GM19468 (cell line): ENCODE data around the gene PSG5.
"Not testable (repeated sequence)": the region's sequence is repeated elsewhere in the genome, so short reads cannot be mapped to it uniquely, and the experiment has no call there.

Source experiments
- ATAC-seq: cut with Tn5 transposase; IDR thresholded peaks from one replicate; pipeline ENCODE4 v1.9.1; 2021; ENCODE audit warnings: mild to moderate bottlenecking, moderate library complexity, moderate number of reproducible peaks; ENCODE audit not compliant: unreplicated experiment; ENCODE audit errors: extremely low read depth

The PSG5 gene

DNA sequence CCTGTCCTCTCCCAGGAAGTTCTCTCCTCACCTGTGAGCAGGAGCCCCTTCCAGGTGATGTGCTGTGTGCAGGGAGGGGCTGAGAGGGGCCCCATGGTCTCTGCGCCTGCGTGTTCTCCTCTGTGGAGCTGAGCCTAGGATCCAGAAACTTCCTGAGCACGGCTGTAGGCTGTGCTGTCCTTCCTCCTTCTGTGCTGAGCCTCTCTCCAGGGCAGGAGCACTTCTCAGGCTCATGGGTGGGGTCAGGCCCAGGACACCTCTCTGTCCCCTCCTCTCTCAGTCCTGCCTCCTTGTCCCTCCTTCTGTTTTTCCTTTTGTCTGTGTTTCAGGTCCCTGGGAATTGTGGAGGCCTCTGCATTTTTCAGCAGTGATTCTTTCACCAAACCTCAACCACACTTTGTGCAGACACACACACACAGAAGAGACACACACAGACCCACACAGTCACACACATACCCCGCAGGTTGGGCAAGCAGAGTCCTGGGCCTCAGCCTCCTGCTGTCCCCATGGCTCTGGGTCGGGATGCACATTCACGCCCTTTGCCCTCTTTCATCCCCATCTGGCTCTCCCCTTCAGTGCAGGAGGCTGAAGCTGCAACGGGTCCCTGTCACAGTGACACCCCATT, at the start of gene PSG5:
Gene PSG5 (minus strand): TSS at position 226 of the 625 bp plus-strand sequence. CDS start 131 bp downstream, at position 95.
- not testable (repeated sequence) for ATAC-seq

DNA sequence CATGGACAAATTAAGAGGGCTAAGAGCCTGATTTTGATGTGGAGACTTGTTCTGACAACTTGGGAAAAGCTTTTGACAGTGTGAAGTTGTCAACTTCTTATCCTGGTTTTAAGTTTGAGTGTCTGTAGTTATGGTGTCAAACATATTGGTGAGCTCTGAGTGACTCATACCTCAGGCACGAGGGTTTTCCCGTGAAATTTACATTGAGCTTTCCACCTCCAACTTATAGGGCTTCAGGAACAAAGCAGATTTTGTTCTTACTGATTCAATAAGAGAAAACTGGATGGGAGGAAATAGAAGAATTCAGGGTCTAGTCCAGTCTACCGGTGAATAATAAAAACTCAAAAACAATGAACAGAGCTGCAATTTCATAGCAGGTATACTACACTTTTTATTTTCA, 49.4 kb upstream of the PSG5 start:
- ATAC-seq: not testable (repeated sequence)

DNA sequence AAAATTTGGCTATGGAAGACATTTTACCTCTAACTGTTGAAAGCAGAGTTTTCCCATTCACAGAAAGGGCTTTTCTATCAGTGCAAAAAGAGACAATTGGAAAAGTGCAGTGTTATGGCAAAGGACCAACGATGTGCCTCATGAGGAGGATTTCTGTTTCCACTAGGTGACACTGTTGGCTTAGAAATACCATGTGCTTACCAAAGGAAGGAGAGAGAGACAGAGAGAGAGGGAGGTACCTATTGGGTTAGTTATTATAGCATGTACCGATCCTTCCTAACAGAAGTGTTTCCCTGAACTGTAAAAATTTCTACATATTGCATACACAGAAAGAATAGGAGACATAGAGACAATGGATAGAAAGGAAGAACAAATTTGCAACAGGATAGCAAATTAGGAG, 43.0 kb upstream of the PSG5 start:
- ATAC-seq: no peak

DNA sequence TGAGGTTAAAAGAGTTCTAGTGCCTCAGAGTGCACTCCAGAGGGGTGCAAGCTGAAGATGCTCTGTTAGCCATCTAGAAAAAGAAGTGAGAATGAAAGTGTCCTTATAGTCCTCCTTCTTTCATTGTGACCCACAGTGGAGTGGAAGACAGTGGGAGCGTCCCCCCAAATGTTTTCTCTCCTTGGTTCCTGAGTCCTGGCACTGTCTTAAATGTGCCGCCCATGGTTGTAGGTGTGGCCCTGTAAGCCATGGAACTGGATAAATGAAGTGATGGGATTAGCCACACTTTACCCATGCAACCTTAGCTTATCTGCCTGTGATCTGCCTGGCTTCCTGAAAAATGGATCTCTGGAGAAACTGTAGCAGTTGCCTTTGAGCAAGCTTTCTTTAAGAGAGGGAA, 42.4 kb upstream of the PSG5 start:
- not testable (repeated sequence) for ATAC-seq

DNA sequence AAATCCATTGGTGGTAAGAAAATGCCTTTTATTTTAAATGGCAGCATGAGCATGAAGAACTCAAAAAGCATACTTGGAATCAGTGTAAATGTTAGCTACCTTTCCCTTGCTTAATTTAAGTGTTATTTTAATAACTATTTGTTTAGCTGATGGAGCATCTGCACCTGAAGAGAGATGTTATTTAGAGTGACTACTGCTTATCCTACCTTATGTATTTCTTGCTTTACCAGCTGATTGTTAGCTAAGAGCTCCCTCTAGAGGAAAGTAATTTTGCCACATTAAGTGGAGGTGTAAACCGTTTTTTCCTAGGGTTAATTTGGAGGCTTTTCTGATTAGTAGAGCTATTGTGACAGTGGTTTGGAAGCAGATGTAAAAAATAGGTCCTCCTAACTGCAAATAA, 40.6 kb upstream of the PSG5 start:
- ATAC-seq: not testable (repeated sequence)

DNA sequence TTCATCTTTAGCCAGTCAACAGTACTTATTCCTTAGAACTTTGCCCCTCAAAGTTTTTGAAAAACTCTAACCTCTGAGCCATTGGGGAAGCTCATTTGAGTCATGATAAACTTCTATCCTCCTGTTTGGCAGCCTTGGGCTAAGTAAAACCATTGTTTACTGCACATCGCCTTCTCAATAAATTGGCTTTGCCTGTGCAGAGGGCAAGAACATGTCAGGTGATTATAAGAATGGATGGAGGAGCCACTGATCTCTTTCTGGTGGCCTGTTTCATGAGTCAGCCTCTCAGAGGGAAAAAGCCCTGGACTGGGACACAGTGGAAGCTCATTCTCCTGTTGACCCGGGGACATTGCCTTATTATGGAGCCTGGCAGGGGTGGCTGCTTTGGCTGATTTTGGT, 38.5 kb upstream of the PSG5 start:
- no peak for ATAC-seq

DNA sequence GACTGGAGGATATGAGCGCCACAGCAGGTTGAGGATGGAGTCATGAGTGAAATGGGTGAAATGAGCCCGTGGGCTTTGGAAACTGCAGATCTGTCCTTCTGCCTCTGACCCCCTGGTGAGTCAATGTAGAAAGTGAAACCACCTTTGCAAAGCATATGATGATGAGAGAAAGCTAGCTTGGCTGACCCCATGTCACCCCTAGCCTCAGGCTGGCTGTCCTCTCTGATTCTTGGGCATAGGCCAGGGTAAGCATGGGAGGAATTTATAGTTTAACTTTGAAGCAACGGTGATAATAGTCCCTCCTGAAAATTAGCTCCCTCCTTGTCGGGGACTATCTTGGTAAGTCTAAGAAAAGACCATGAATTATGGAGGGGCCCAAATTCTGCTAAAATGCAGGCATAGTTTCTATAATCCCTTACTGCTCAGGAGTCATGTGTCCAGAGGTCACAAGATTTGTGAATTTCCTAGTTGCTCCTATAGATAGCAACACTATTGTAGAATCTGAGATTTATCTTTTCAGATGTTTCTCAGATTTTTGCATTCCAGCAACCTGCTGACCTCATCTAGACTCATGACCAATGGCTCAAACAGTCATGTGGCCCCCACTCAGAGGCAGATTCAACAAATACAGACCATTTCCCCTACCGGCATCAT, 38.0 kb upstream of the PSG5 start:
- ATAC-seq: not testable (repeated sequence)

DNA sequence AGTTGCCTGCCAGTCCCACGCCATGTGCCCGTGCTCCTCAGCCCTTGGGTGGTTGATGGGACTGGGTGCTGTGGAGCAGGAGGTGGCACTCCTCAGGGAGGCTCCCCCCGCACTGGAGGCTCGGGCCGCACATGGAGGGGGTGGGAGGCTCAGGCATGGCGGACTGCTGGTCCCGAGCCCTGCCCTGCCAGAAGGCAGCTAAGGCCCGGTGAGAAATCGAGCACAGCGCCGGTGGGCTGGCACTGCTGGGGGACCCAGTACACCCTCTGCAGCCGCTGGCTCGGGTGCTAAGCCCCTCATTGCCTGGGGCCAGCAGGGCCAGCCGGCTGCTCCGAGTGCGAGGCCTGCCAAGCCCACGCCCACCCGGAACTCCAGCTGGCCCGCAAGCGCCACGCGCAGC, 35.6 kb upstream of the PSG5 start:
- ATAC-seq: not testable (repeated sequence)

DNA sequence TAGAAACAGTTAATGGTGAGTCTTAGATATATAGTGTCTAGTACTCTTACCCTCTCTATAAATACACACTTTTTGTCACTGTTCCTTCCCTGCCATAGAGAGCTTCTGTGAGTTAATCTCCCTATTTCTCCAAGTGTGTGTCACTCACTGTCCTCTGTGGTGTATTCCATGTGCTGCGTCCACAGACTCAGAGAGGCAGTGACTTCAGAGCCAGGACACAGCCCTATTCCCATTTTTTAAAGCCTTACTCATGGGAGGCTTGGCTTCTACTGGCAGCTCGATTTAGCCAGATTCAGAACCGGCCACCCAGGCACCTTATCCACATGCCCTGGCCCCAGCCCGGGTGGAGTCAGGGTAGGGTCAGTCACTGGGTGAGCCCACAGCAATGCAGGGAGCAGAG, 32.8 kb upstream of the PSG5 start:
- ATAC-seq: not testable (repeated sequence)

DNA sequence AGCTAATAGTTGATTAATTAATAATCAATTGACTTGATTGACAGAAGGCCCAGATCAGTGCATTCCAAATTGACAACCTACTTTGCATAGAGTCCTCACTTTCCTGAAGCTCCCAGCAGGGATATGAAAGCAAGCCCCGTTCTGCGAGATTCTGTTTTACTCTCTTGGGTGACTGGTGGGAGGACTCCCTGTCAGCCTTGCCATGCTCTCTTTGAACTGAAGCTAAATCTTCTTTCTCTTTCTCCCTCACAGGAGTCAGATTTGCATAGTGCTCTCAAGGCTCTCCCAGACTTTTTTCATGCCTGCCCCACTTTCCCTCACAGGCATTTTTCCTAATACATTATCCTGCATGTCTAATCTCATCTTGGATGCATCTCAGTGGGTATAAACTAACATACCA, 29.5 kb upstream of the PSG5 start:
- ATAC-seq: not testable (repeated sequence)

DNA sequence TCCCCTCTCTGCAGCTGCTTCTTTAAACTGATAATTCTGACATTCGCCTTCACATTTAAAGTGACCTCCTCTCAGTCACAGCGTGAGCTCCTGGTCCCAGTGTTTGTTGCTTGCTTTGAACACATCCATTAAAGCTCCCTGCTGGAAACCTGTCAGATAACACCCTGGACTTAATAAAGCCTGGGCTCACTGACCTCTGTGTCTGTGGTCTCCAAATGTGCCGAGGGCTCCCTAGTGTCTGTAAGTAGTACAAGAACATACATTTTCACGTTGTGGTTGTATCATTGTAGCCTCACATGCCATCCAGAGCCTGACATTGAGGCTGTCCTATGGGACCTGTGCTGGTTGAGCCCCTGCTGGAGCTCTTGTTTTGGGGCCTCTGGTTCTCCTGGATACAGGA, 21.7 kb upstream of the PSG5 start:
- ATAC-seq: no peak

DNA sequence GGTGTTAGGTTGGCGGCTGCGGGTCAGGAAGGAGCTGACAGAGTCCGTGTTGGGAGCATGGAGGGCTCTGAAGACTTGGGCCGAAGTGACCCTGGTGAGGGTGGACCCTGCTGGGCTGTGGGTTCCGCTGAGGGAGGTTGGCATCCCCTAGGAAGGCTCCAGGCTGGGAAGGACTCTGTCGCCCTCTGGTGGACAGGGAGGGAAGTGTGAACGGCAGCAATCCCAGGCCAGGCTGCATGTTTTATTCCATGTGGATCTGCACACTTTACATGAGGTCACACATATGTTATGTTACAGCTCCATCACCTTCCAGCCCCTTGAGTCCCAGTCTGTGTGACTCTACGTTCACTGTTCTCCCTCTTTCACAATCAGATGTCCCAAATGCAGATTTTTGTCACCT, 20.8 kb upstream of the PSG5 start:
- not testable (repeated sequence) for ATAC-seq

DNA sequence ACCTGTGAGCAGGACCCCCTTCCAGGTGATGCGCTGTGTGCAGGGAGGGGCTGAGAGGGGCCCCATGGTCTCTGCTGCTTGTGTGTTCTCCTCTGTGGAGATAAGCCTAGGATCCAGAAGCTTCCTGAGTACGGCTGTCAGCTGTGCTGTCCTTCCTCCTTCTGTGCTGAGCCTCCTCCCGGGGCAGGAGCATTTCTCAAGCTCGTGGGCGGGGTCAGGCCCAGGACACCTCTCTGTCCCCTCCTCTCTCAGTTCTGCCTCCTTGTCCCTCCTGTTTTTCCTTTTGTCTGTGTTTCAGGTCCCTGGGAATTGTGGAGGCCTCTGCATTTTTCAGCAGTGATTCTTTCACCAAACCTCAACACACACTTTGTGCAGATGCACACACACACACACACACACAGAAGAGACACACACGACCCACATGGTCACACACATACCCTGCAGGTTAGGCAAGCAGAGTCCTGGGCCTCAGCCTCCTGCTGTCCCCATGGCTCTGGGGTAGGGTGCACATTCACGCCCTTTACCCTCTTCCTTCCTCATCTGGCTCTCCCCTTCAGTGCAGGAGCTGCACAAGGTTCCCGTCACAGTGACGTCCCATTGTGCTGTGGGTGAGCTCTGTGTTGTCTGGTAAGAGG, 19.3 kb upstream of the PSG5 start, which contains the start of gene PSG4:
Gene PSG4 (minus strand): TSS at position 168 of the 635 bp plus-strand sequence. CDS start 102 bp downstream, at position 66.
- not testable (repeated sequence) for ATAC-seq

DNA sequence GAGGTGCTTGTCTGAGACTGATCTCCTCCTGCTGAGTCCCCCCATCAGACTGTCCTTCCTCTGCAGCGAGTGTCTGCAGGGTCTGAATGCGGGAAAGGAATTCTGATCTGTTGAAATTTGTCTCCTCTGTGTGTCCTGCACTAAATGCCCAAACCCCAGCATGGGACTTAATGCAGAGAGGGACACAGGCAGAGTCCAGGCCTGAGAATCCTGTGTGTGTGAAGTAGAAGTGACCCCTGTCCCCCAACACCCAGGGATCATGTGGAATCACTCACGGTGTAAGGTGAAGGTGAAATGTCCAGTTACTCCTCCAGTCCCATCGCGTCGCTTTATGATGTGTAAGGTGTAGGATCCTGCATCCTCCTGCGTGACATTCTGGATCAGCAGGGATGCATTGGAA, 17.3 kb upstream of the PSG5 start:
- not testable (repeated sequence) for ATAC-seq

DNA sequence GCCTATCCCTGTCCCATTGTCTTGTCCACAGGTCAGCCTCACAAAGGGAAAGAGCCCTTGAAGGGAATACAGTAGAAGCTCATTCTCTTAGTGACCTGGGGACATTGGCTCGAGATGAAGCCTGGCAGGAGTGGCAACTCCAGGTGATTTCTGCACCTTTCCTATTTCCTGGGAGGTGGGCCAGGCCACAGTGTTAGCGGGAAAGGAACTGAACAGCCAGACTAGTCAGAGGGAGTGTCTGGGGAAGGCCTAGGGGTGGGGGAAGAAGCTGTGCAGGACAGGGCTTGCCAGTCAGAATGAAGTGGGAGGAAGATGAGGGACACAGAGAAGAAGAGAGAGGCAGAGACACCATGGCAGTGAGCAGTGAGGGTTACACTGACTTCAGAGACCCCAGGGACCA, 15.6 kb upstream of the PSG5 start:
- ATAC-seq: not testable (repeated sequence)

DNA sequence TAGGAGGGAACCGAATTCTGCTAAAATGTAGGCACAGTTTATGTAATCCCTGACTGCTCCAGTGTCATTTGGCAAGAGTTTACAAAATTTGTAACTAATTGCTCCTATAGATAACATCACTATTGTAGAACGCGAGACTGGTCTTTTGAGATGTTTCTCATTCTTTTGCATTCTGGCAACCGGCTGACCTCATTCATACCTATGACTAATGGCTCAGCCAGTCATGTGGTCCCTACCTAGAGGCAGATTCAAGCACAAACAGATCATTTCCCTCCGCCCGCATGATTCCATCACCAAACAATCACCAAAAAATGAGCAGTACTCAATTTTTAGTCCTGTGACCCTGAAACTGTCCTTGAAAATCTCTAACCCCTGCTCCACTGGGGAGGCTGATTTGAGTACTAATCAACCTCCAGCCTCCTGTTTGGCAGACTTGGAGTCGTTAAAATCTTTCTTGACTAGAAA, 15.0 kb upstream of the PSG5 start:
- ATAC-seq: not testable (repeated sequence)

DNA sequence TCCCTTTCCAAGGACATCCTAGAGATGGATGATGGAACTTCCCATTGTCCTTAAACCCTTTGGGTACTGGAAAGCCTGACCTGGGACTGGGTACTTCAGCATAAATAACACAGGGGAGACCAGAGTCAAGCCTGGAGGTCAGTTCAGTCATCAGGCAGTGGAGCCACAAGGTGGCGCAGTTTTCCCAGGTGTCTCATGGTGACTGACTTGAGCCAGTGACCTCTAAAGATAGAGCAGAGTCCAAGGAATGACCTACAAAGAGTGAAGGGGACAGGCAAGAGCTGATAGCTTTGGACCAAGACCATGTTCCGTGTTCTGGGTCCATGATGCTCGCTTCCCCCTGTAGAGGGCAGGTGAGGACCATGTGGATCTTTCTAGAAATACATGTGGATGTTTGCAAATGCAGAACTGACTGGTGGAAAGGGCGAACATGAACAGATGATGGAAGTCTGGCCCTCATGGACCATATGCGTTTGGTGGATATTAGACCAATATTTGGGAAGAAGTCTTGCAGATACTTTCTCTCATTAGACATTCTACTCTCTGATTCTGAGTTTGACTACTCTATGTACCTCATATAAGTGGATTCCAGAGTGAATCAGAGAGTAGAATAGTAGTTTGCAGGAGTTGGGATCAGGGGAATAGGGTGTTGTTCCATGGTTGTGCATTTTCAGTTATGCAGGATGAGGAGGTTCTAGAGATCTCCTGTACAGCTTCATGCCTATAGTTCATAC, 12.5 kb upstream of the PSG5 start:
- not testable (repeated sequence) for ATAC-seq

DNA sequence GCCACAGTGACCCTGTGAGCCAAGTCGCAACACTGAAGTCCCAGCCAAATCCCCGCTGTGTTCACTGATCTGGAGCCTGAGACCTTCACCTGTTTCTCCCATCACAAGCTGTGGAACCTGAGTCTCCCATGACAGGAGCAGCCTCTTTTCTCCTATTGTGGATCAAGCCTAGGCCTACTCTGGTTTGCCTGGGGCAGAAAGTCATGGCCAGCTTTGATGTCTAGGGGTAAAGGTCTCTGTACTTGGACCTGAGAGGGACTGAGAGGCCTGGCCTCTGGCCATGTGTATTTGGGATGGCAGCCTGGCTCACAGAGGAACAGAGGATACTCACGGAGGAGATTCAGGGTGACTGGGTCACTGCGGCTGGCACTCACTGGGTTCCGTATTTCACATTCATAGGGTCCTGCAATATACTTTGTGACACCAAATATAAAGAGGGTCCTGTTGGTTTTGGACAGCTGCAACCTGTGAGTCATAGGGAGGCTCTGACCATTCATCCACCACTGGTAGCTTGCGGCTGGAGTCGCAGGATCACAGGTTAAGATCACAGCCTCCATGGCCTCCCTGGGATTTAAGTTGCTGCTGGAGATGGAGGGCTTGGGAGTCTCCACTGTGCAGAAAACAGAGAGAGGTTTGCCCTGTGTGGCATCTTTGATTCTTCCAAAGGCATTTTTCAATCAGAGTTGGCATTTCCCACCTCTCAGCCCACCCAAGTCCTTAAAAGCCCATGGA, 11.5 kb upstream of the PSG5 start:
- ATAC-seq: not testable (repeated sequence)

DNA sequence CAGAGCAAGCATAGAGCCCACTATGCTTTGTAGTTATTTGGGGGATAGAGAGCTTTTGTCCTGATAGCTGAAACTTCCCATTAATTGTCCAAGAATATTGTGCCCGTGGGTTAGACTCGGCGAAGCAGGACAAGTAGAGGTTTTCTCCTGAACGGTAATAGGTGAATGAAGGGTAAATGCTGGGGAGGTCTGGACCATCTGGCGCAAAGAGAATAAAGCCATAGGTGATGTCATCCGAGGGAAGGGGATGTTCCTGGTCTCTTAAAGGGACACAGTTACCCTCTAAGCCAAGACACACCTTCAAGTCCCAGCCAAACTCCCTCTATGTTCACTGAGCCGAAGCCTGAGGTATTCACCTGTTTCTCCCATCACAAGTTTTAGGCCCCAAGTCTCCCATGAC, 8.1 kb upstream of the PSG5 start:
- ATAC-seq: not testable (repeated sequence)
